GM21619 (cell line): ENCODE results near the gene WDR5.

Experiments used
- ATAC-seq: cut with Tn5 transposase; IDR thresholded peaks from one replicate; pipeline ENCODE4 v1.9.1; 2021; ENCODE audit not compliant: unreplicated experiment

Gene WDR5

GRCh38 chr9:134131471-134132207, 4.2 kb upstream of the WDR5 start:
- no peak for ATAC-seq

- no peak for ATAC-seq
These were observed 3.5 kb upstream of the WDR5 start for GRCh38 chr9:134132208-134132870.

GRCh38 chr9:134134949-134135342, 936 bp upstream of the WDR5 start:
- ATAC-seq: no peak

GRCh38 chr9:134136118-134136995, 475 bp downstream of the WDR5 start:
- peak; percentile 11 for ATAC-seq

- no peak for ATAC-seq
These were observed 1.1 kb downstream of the WDR5 start for GRCh38 chr9:134136996-134137299.

GRCh38 chr9:134138292-134138691, 2.4 kb downstream of the WDR5 start:
- ATAC-seq: no peak

GRCh38 chr9:134139081-134139480, 3.2 kb downstream of the WDR5 start:
- no peak for ATAC-seq

- ATAC-seq: no peak
These were observed 6.0 kb downstream of the WDR5 start for GRCh38 chr9:134141906-134142305.

GRCh38 chr9:134144801-134145200, 8.9 kb downstream of the WDR5 start:
- no peak for ATAC-seq

GRCh38 chr9:134145262-134145661, 9.4 kb downstream of the WDR5 start:
- no peak for ATAC-seq

GRCh38 chr9:134146774-134147493, 11.1 kb downstream of the WDR5 start:
- no peak for ATAC-seq

GRCh38 chr9:134149380-134149779, 13.5 kb downstream of the WDR5 start:
- no peak for ATAC-seq

GRCh38 chr9:134150557-134151214, 14.8 kb downstream of the WDR5 start:
- no peak for ATAC-seq

GRCh38 chr9:134152022-134152448, 16.2 kb downstream of the WDR5 start:
- ATAC-seq: no peak

GRCh38 chr9:134152488-134152887, 16.6 kb downstream of the WDR5 start:
- ATAC-seq: no peak

GRCh38 chr9:134153450-134153849, 17.6 kb downstream of the WDR5 start:
- no peak for ATAC-seq

GRCh38 chr9:134154262-134154701, 18.4 kb downstream of the WDR5 start:
- no peak for ATAC-seq

- ATAC-seq: no peak
These were observed 20.0 kb downstream of the WDR5 start for GRCh38 chr9:134155812-134156377.

GRCh38 chr9:134156564-134157377, 20.9 kb downstream of the WDR5 start:
- ATAC-seq: no peak
